Activated effector memory CD4-positive, alpha-beta T cell treated with anti-CD3 and anti-CD28 coated beads, Interleukin-2, amount 50 U/mL, for 16 hours (primary cell): ENCODE data around the gene PLEKHA6.

Source experiments
- DNase-seq: peaks from one replicate; pipeline ENCODE4 v3.0.0-alpha.2; 2020

PLEKHA6 gene

GRCh38 chr1:204176049-204176448, 183.7 kb downstream of the PLEKHA6 start:
- no peak for DNase-seq

GRCh38 chr1:204174958-204175357, 184.8 kb downstream of the PLEKHA6 start:
- DNase-seq = no peak

- no peak for DNase-seq
Observed at GRCh38 chr1:204172404-204173029, 187.2 kb downstream of the PLEKHA6 start.

GRCh38 chr1:204171751-204172178, 188.0 kb downstream of the PLEKHA6 start:
- no peak for DNase-seq

- DNase-seq = no peak
Observed at GRCh38 chr1:204170494-204171155, 189.1 kb downstream of the PLEKHA6 start.

GRCh38 chr1:204169858-204170257, 189.9 kb downstream of the PLEKHA6 start:
- no peak for DNase-seq
